HCT116 (cell line): ENCODE measurements around the gene TOLLIP.

ENCODE experiments used
- CEBPB ChIP-seq: IDR thresholded peaks from 2 replicates; pipeline ENCODE4 v1.6.1; 2012; ENCODE audit warnings: low read depth
- ELF1 ChIP-seq: IDR thresholded peaks from 2 replicates; pipeline ENCODE4 v1.6.1; 2012; ENCODE audit warnings: low read depth, borderline replicate concordance
- JUND ChIP-seq: IDR thresholded peaks from 2 replicates; pipeline ENCODE4 v1.6.1; 2012
- MAX ChIP-seq: IDR thresholded peaks from 2 replicates; pipeline ENCODE4 v1.6.1; 2012
- POLR2A ChIP-seq: IDR thresholded peaks from 2 replicates; pipeline ENCODE4 v1.7.0; 2011; ENCODE audit warnings: borderline replicate concordance; ENCODE audit not compliant: insufficient read depth, insufficient read length; ENCODE audit errors: extremely low read depth
- POLR2AphosphoS5 ChIP-seq: IDR thresholded peaks from 2 replicates; pipeline ENCODE4 v1.6.1; 2011; ENCODE audit warnings: mild to moderate bottlenecking, low read depth, low read length, moderate library complexity
- RAD21 ChIP-seq: IDR thresholded peaks from 2 replicates; pipeline ENCODE4 v1.6.1; 2012; ENCODE audit warnings: low read depth, mild to moderate bottlenecking
- REST ChIP-seq: IDR thresholded peaks from 2 replicates; pipeline ENCODE4 v1.6.1; 2012; ENCODE audit warnings: low read depth
- SIN3A ChIP-seq: IDR thresholded peaks from 2 replicates; pipeline ENCODE4 v1.6.1; 2012; ENCODE audit warnings: low read depth
- SP1 ChIP-seq: IDR thresholded peaks from 2 replicates; pipeline ENCODE4 v1.6.1; 2012; ENCODE audit warnings: low read depth
- TCF7L2 ChIP-seq: IDR thresholded peaks from 2 replicates; pipeline ENCODE4 v1.7.0; 2011; ENCODE audit warnings: borderline replicate concordance, inconsistent platforms; ENCODE audit not compliant: insufficient read depth, insufficient read length; ENCODE audit errors: extremely low read depth
- TF ChIP-seq, protein P1 (sequence below): IDR thresholded peaks from 2 replicates; pipeline ENCODE4 v1.6.1; 2012
- TF ChIP-seq, protein P2 (sequence below), 3 experiments: fragments of 200-600 bp in 1 of 3; sonication (generic) in 1 of 3; IDR thresholded peaks in 2 of 3; conservative IDR thresholded peaks in 1 of 3; 2 replicates each; pipeline ENCODE4 v1.5.1; 2012 to 2017; ENCODE audit warnings: low read depth in 2 of 3, low read length in 2 of 3, antibody characterized with exemption in 1 of 3, borderline replicate concordance in 1 of 3, control low read depth in 1 of 3, mild to moderate bottlenecking in 1 of 3, mixed read lengths in 1 of 3, mixed run types in 1 of 3, moderate library complexity in 1 of 3; ENCODE audit not compliant: insufficient read depth in 1 of 3

GRCh38 chr11:1230121-1230455 is 79.3 kb downstream of the TOLLIP start:
- TF ChIP-seq, protein P1, sequence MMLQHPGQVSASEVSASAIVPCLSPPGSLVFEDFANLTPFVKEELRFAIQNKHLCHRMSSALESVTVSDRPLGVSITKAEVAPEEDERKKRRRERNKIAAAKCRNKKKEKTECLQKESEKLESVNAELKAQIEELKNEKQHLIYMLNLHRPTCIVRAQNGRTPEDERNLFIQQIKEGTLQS: no peak
- TF ChIP-seq CEBPB (no peak), RAD21 (no peak), POLR2AphosphoS5 (no peak), POLR2A (no peak), ELF1 (no peak), TCF7L2 (no peak), SP1 (no peak), MAX (no peak), JUND (no peak), SIN3A (no peak), REST (no peak)
- TF ChIP-seq, protein P2, sequence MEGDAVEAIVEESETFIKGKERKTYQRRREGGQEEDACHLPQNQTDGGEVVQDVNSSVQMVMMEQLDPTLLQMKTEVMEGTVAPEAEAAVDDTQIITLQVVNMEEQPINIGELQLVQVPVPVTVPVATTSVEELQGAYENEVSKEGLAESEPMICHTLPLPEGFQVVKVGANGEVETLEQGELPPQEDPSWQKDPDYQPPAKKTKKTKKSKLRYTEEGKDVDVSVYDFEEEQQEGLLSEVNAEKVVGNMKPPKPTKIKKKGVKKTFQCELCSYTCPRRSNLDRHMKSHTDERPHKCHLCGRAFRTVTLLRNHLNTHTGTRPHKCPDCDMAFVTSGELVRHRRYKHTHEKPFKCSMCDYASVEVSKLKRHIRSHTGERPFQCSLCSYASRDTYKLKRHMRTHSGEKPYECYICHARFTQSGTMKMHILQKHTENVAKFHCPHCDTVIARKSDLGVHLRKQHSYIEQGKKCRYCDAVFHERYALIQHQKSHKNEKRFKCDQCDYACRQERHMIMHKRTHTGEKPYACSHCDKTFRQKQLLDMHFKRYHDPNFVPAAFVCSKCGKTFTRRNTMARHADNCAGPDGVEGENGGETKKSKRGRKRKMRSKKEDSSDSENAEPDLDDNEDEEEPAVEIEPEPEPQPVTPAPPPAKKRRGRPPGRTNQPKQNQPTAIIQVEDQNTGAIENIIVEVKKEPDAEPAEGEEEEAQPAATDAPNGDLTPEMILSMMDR (IDR thresholded peaks at IDR 0.05 in 2 of 3, conservative IDR thresholded peaks at IDR 0.05 in 1 of 3; ENCODE audit: borderline replicate concordance in 1 of 3, insufficient read depth in 1 of 3, low read depth in 2 of 3, low read length in 2 of 3): no peak
